ENCODE data around the gene TBC1D9.

DNA sequence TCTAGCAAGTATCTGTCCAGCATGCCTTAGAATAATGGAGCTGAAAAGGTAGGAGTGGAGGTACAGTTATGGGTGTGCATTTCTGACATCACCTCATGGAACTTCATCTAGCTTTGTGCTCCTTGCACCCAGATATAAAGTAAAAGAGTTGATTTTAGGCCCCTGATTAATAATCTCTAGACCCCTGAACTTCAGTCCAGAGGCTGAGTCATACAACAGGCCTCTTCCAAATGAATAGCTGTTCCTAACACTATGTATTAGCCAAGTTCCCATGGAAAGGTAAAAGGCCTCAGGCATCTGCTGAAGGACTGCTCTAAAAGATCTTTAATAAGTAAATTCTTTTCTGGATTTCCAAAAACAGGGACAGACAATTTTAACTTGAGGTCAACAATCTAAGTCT is 16.2 kb downstream of the TBC1D9 start:
- TF ChIP-seq, protein P1, sequence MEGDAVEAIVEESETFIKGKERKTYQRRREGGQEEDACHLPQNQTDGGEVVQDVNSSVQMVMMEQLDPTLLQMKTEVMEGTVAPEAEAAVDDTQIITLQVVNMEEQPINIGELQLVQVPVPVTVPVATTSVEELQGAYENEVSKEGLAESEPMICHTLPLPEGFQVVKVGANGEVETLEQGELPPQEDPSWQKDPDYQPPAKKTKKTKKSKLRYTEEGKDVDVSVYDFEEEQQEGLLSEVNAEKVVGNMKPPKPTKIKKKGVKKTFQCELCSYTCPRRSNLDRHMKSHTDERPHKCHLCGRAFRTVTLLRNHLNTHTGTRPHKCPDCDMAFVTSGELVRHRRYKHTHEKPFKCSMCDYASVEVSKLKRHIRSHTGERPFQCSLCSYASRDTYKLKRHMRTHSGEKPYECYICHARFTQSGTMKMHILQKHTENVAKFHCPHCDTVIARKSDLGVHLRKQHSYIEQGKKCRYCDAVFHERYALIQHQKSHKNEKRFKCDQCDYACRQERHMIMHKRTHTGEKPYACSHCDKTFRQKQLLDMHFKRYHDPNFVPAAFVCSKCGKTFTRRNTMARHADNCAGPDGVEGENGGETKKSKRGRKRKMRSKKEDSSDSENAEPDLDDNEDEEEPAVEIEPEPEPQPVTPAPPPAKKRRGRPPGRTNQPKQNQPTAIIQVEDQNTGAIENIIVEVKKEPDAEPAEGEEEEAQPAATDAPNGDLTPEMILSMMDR (IDR thresholded peaks at IDR 0.05) = no peak
- TF ChIP-seq POLR2A (IDR thresholded peaks at IDR 0.05) = no peak
